Neural progenitor cell (in vitro differentiated cells): ENCODE measurements around the gene SNTG2. TPM values are rescaled to one million over a fixed set of nuclear protein-coding genes. Genes with fewer than 3 reads are reported as not detected.

Experiments
- DNase-seq: peaks from one replicate; pipeline ENCODE4 v3.0.0-alpha.2; 2016; ENCODE audit warnings: low spot score
- H2AFZ ChIP-seq: fragments of 200-600 bp; sonication (generic); replicated peaks from 2 replicates; pipeline ENCODE4 v1.6.1; 2016; ENCODE audit warnings: antibody characterized with exemption
- H3F3A ChIP-seq: fragments of 200-600 bp; sonication (generic); 2 replicates; pipeline ENCODE4 v1.6.1; 2016; ENCODE audit warnings: antibody characterized with exemption, low read depth
- H3K27ac ChIP-seq: fragments of 200-600 bp; sonication (generic); 2 replicates; pipeline ENCODE4 v1.5.1; 2016; ENCODE audit warnings: mild to moderate bottlenecking
- H3K27me3 ChIP-seq: fragments of 200-600 bp; sonication (generic); 2 replicates; pipeline ENCODE4 v1.6.1; 2016; ENCODE audit warnings: mild to moderate bottlenecking, moderate library complexity
- H3K36me3 ChIP-seq: fragments of 200-600 bp; sonication (generic); 2 replicates; pipeline ENCODE4 v1.5.1; 2016
- H3K4me1 ChIP-seq: fragments of 200-600 bp; sonication (generic); 2 replicates; pipeline ENCODE4 v1.6.1; 2016; ENCODE audit warnings: mixed run types
- H3K4me2 ChIP-seq: fragments of 200-600 bp; sonication (generic); 2 replicates; pipeline ENCODE4 v1.6.1; 2016
- H3K4me3 ChIP-seq: fragments of 200-600 bp; sonication (generic); 2 replicates; pipeline ENCODE4 v1.5.1; 2016
- H3K79me2 ChIP-seq: fragments of 200-600 bp; sonication (generic); 2 replicates; pipeline ENCODE4 v1.6.1; 2016; ENCODE audit warnings: low read depth
- H3K9ac ChIP-seq: fragments of 200-600 bp; sonication (generic); 2 replicates; pipeline ENCODE4 v1.6.1; 2016
- H3K9me3 ChIP-seq: fragments of 200-600 bp; sonication (generic); 2 replicates; pipeline ENCODE4 v1.5.1; 2016; ENCODE audit warnings: low read depth
- H4K20me1 ChIP-seq: fragments of 200-600 bp; sonication (generic); 2 replicates; pipeline ENCODE4 v1.6.1; 2016; ENCODE audit warnings: low read depth
- H3K27ac Mint-ChIP-seq: 3 replicates; pipeline ENCODE4 v1.8.0; 2021; ENCODE audit warnings: mixed read lengths
- H3K27me3 Mint-ChIP-seq: 2 replicates; pipeline ENCODE4 v1.8.0; 2022; ENCODE audit warnings: low read depth, mild to moderate bottlenecking, inconsistent platforms, moderate library complexity, mixed read lengths; ENCODE audit not compliant: insufficient read depth
- H3K36me3 Mint-ChIP-seq: 3 replicates; pipeline ENCODE4 v1.8.0; 2021; ENCODE audit warnings: mixed read lengths
- H3K4me1 Mint-ChIP-seq: 3 replicates; pipeline ENCODE4 v1.8.0; 2021; ENCODE audit warnings: mixed read lengths
- H3K4me3 Mint-ChIP-seq: 3 replicates; pipeline ENCODE4 v1.8.0; 2021; ENCODE audit warnings: mild to moderate bottlenecking, moderate library complexity, mixed read lengths
- H3K9me3 Mint-ChIP-seq: 3 replicates; pipeline ENCODE4 v1.8.0; 2020; ENCODE audit warnings: mixed read lengths
- EZH2 ChIP-seq: fragments of 200-600 bp; sonication (generic); IDR thresholded peaks from 2 replicates; pipeline ENCODE4 v1.6.1; 2017; ENCODE audit warnings: antibody characterized with exemption, mild to moderate bottlenecking, moderate library complexity
- EZH2phosphoT487 ChIP-seq: fragments of 200-600 bp; sonication (generic); IDR thresholded peaks from 2 replicates; pipeline ENCODE4 v1.6.1; 2017; ENCODE audit warnings: antibody characterized with exemption
- total RNA-seq: library from RNA; depleted of rRNA; stranded (reverse); fragments of >200 nt; gene quantifications from 2 replicates; pipeline ENCODE4 v1.2.3, GENCODE V29; 2015; ENCODE audit warnings: low replicate concordance
- TF ChIP-seq, protein P1 (sequence below): fragments of 200-600 bp; sonication (generic); IDR thresholded peaks from 2 replicates; pipeline ENCODE4 v1.5.1; 2017; ENCODE audit warnings: antibody characterized with exemption, mild to moderate bottlenecking

SNTG2 gene
- total RNA-seq, 1 donor from 2014 or later: 1.1 TPM

DNA sequence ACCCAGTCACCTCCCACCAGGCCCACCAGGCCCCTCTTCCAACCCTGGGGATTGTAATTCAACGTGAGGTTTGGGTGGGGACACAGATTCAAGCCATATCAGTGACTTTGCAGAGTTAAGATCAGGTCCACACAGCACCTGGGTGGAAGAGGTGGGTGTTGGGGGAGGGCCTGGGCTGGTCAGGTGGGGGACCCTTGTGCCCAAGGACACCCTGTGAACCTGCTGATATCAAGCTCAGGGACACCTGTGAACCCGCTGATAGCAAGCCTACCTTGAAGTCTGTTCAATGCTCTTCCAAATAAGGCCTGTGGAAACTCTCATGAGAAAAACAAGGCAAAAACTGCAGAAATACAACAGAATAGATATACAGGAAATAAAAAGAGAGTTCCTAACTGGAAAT, 442.7 kb downstream of the SNTG2 start:
- Histone ChIP-seq H3K4me2 (no peak overlapping the region), H3K79me2 (no peaks in the 10 kb centered on the region), H3K4me1 (peaks cover 6% of the 10 kb centered on the region), H3K9ac (no peak overlapping the region), H3F3A (no peaks in the 10 kb centered on the region), H2AFZ (no peak overlapping the region), H3K9me3 (no peaks in the 10 kb centered on the region), H3K4me3 (no peak overlapping the region), H3K27me3 (no peaks in the 10 kb centered on the region), H3K36me3 (no peaks in the 10 kb centered on the region), H3K27ac (no peak overlapping the region), H4K20me1 (no peaks in the 10 kb centered on the region)
- peaks cover 10% of the 10 kb centered on the region for H3K9me3 Mint-ChIP-seq
- no peak for DNase-seq
- TF ChIP-seq, protein P1, sequence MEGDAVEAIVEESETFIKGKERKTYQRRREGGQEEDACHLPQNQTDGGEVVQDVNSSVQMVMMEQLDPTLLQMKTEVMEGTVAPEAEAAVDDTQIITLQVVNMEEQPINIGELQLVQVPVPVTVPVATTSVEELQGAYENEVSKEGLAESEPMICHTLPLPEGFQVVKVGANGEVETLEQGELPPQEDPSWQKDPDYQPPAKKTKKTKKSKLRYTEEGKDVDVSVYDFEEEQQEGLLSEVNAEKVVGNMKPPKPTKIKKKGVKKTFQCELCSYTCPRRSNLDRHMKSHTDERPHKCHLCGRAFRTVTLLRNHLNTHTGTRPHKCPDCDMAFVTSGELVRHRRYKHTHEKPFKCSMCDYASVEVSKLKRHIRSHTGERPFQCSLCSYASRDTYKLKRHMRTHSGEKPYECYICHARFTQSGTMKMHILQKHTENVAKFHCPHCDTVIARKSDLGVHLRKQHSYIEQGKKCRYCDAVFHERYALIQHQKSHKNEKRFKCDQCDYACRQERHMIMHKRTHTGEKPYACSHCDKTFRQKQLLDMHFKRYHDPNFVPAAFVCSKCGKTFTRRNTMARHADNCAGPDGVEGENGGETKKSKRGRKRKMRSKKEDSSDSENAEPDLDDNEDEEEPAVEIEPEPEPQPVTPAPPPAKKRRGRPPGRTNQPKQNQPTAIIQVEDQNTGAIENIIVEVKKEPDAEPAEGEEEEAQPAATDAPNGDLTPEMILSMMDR: no peak
- TF ChIP-seq EZH2phosphoT487 (no peak), EZH2 (no peak)
- H3K36me3 Mint-ChIP-seq: no peaks in the 10 kb centered on the region
- H3K4me3 Mint-ChIP-seq: no peak overlapping the region
- H3K4me1 Mint-ChIP-seq: peaks cover 12% of the 10 kb centered on the region
- H3K27ac Mint-ChIP-seq: no peak overlapping the region
- H3K27me3 Mint-ChIP-seq: peaks cover 4% of the 10 kb centered on the region

DNA sequence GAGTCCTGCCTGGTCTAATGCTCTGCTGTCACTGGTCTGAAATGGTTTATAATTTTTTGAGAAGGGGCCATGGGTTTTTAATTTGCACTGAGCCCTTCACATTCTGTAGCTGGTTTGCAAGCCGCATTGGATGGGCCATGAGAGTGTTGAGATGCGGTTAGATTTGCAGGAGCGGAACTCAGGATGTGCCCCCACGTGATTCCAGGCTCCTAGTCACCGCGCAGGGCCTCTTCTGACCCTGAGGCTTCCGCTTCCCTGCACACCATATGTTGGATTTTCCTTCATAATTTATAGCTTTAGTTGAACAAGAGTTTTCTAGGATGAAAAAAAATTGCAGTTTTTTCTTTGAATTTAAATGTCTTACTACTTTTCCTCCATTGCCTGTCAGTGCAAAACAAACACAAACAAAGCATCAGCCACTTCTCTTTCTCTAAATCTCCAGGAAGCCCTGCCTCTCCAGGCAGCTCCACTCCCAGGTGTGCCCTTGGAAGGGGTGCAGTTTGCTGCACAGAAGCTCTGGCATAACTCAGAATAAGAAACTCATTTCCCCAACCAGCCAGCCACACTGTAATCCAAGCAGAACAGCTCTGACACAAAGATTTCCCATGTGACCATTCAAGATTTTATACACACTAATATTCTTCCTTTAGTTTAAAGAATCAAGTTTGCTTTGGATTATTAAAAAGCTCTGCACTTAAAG, 444.2 kb downstream of the SNTG2 start:
- H3K27me3 ChIP-seq: no peaks in the 10 kb centered on the region
- TF ChIP-seq EZH2 (no peak), EZH2phosphoT487 (no peak)
- TF ChIP-seq, protein P1: no peak
- no peaks in the 10 kb centered on the region for H3K36me3 ChIP-seq
- no peaks in the 10 kb centered on the region for H3K9me3 ChIP-seq
- H3K4me3 ChIP-seq: no peak overlapping the region
- no peaks in the 10 kb centered on the region for H4K20me1 ChIP-seq
- H3K36me3 Mint-ChIP-seq: no peaks in the 10 kb centered on the region
- H3K9ac ChIP-seq: no peak overlapping the region
- no peak overlapping the region for H3K27ac ChIP-seq
- DNase-seq: no peak
- H3K4me3 Mint-ChIP-seq: no peak overlapping the region
- H3K4me1 Mint-ChIP-seq: peaks cover 4% of the 10 kb centered on the region
- H3K27me3 Mint-ChIP-seq: peaks cover 4% of the 10 kb centered on the region
- H3K9me3 Mint-ChIP-seq: peaks cover 5% of the 10 kb centered on the region
- H3K79me2 ChIP-seq: no peaks in the 10 kb centered on the region
- H3K27ac Mint-ChIP-seq: peak overlapping the region; percentile 46
- no peak overlapping the region for H3K4me2 ChIP-seq
- no peaks in the 10 kb centered on the region for H3F3A ChIP-seq
- no peak overlapping the region for H2AFZ ChIP-seq
- no peaks in the 10 kb centered on the region for H3K4me1 ChIP-seq

DNA sequence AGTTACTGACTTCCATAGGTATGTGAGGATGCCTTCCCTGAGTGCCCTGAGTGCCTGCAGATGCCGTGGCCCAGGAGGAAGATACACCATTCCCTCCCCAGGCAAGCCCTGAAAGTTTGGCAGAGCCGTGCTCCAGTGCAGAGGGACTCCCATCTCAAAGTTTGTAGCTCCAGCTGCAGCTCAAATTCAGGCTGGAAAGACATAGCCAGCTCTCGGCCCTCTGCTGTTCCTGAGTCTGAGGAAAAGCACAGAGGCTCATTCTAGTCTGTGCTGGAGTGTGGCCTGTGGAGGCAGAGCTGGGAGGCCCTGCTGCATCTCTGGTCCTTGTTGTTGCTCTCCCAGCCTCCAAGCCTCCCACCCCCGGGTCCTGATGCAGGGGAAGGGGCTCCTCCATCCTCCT, 446.7 kb downstream of the SNTG2 start:
- no peaks in the 10 kb centered on the region for H3K36me3 ChIP-seq

More for the DNA sequence above, 446.7 kb downstream of the SNTG2 start:
- H3K79me2 ChIP-seq: no peaks in the 10 kb centered on the region
- H3K36me3 Mint-ChIP-seq: no peaks in the 10 kb centered on the region
- no peak overlapping the region for H3K4me3 Mint-ChIP-seq
- no peak for DNase-seq
- H3K4me2 ChIP-seq: no peak overlapping the region
- no peaks in the 10 kb centered on the region for H3F3A ChIP-seq
- peaks cover 4% of the 10 kb centered on the region for H3K4me1 Mint-ChIP-seq
- no peaks in the 10 kb centered on the region for H3K27me3 ChIP-seq
- H4K20me1 ChIP-seq: no peaks in the 10 kb centered on the region
- no peak overlapping the region for H3K27ac Mint-ChIP-seq
- H3K9me3 Mint-ChIP-seq: peaks cover 8% of the 10 kb centered on the region
- no peaks in the 10 kb centered on the region for H3K9me3 ChIP-seq
- no peak overlapping the region for H3K9ac ChIP-seq
- H3K4me3 ChIP-seq: no peak overlapping the region
- H3K27ac ChIP-seq: no peak overlapping the region
- no peak overlapping the region for H2AFZ ChIP-seq
- no peaks in the 10 kb centered on the region for H3K4me1 ChIP-seq
- TF ChIP-seq, protein P1: no peak
- TF ChIP-seq EZH2phosphoT487 (no peak), EZH2 (no peak)
- peaks cover 4% of the 10 kb centered on the region for H3K27me3 Mint-ChIP-seq
